Fibroblast of lung (primary cell): ENCODE measurements around the gene BCL11A. TPM values are rescaled to one million over a fixed set of nuclear protein-coding genes. Genes with fewer than 3 reads are reported as not detected.

ENCODE experiments used
- DNase-seq, 2 donors: peaks; one replicate each; pipeline versions ENCODE4 v3.0.0 to v3.0.0-alpha.2; 2010; ENCODE audit warnings: low read depth in 2 of 2
- H2AFZ ChIP-seq: 2 replicates; pipeline ENCODE4 v1.5.1; 2012; ENCODE audit warnings: low read length, control low read depth, inconsistent platforms
- H3K27ac ChIP-seq: 2 replicates; pipeline ENCODE4 v1.5.1; 2011; ENCODE audit warnings: low read length, control low read depth; ENCODE audit not compliant: insufficient read depth
- H3K27me3 ChIP-seq: 2 replicates; pipeline ENCODE4 v1.5.1; 2011; ENCODE audit warnings: mild to moderate bottlenecking, low read length; ENCODE audit not compliant: control insufficient read depth, insufficient read depth
- H3K36me3 ChIP-seq: 2 replicates; pipeline ENCODE4 v1.5.1; 2011; ENCODE audit warnings: low read length; ENCODE audit not compliant: control insufficient read depth, insufficient read depth
- H3K4me1 ChIP-seq: 2 replicates; pipeline ENCODE4 v1.5.1; 2011; ENCODE audit warnings: low read length; ENCODE audit not compliant: control insufficient read depth, insufficient read depth; ENCODE audit errors: extremely low read depth
- H3K4me2 ChIP-seq: 2 replicates; pipeline ENCODE4 v1.5.1; 2011; ENCODE audit warnings: low read length, control low read depth; ENCODE audit not compliant: insufficient read depth; ENCODE audit errors: extremely low read depth
- H3K4me3 ChIP-seq, 4 experiments: fragments of 200-600 bp in 1 of 4; sonication (generic) in 1 of 4; replicated peaks in 1 of 4; 2 replicates each; pipeline ENCODE4 v1.5.1; 2011 to 2016; ENCODE audit warnings: low read length in 4 of 4, low read depth in 3 of 4, mild to moderate bottlenecking in 3 of 4, control low read depth in 2 of 4, inconsistent platforms in 1 of 4, mixed read lengths in 1 of 4; ENCODE audit not compliant: insufficient read depth in 1 of 4; ENCODE audit errors: control extremely low read depth in 1 of 4
- H3K79me2 ChIP-seq: 2 replicates; pipeline ENCODE4 v1.5.1; 2012; ENCODE audit warnings: mild to moderate bottlenecking, low read length, inconsistent platforms; ENCODE audit not compliant: control insufficient read depth, insufficient read depth
- H3K9ac ChIP-seq: 2 replicates; pipeline ENCODE4 v1.5.1; 2011; ENCODE audit warnings: mild to moderate bottlenecking, low read length, control low read depth; ENCODE audit not compliant: insufficient read depth
- H3K9me3 ChIP-seq: 2 replicates; pipeline ENCODE4 v1.5.1; 2012; ENCODE audit warnings: low read depth, low read length; ENCODE audit not compliant: control insufficient read depth, insufficient read depth
- H4K20me1 ChIP-seq: 2 replicates; pipeline ENCODE4 v1.5.1; 2011; ENCODE audit warnings: low read length; ENCODE audit not compliant: control insufficient read depth, insufficient read depth; ENCODE audit errors: extremely low read depth
- CTCF ChIP-seq, 2 donors: IDR thresholded peaks in 1 of 2; conservative IDR thresholded peaks in 1 of 2; 1 replicate in 1 of 2; 2 replicates in 1 of 2; pipeline ENCODE4 v1.5.1; 2011 to 2012; ENCODE audit warnings: low read length in 2 of 2, control low read depth in 1 of 2, inconsistent platforms in 1 of 2, low read depth in 1 of 2, mild to moderate bottlenecking in 1 of 2
- EZH2 ChIP-seq: IDR thresholded peaks from 2 replicates; pipeline ENCODE4 v1.5.1; 2012; ENCODE audit warnings: low read length, control low read depth, mild to moderate bottlenecking; ENCODE audit errors: missing control alignments
- polyA plus RNA-seq, 2 donors: library from polyadenylated mRNA; depleted of rRNA in 1 of 2; stranded (reverse) in 1 of 2; unstranded in 1 of 2; fragments of >200 nt; gene quantifications; 2 replicates each; pipeline ENCODE4 v1.2.1, GENCODE V29; 2011 to 2012; ENCODE audit warnings: missing spikeins in 1 of 2
- total RNA-seq: library from RNA; depleted of rRNA; stranded (reverse); fragments of >200 nt; gene quantifications from 2 replicates; pipeline ENCODE4 v1.2.1, GENCODE V29; 2014

The BCL11A gene
- total and polyA plus RNA-seq, 2 donors (not counting 1 experiment from before 2014, with no cell fraction given) = 0.09 to 0.17 TPM

- Histone ChIP-seq H3K79me2 (no peaks in the 10 kb centered on the region), H3K9ac (no peak overlapping the region), H3K4me1 (no peaks in the 10 kb centered on the region), H3K27ac (no peak overlapping the region), H3K36me3 (no peaks in the 10 kb centered on the region), H3K4me2 (no peak overlapping the region), H3K9me3 (no peaks in the 10 kb centered on the region), H3K4me3 (no peak overlapping the region), H4K20me1 (no peaks in the 10 kb centered on the region), H3K27me3 (no peaks in the 10 kb centered on the region), H2AFZ (no peak overlapping the region)
- no peak for DNase-seq
- TF ChIP-seq CTCF (conservative IDR thresholded peaks at IDR 0.05 in 1 of 2, IDR thresholded peaks at IDR 0.05 in 1 of 2; ENCODE audit: low read depth in 1 of 2, low read length in 2 of 2) (no peak), EZH2 (no peak)
These were observed 28.6 kb downstream of the BCL11A start for GRCh38 chr2:60524874-60525273.

GRCh38 chr2:60523963-60524362, 29.5 kb downstream of the BCL11A start:
- H3K4me1 ChIP-seq = no peaks in the 10 kb centered on the region
- H3K4me3 ChIP-seq = no peak overlapping the region
- H3K27ac ChIP-seq = no peak overlapping the region
- no peaks in the 10 kb centered on the region for H3K79me2 ChIP-seq
- H3K27me3 ChIP-seq = no peaks in the 10 kb centered on the region
- no peak for TF ChIP-seq CTCF (conservative IDR thresholded peaks at IDR 0.05 in 1 of 2, IDR thresholded peaks at IDR 0.05 in 1 of 2; ENCODE audit: low read depth in 1 of 2, low read length in 2 of 2)
- TF ChIP-seq EZH2 = no peak
- no peak for DNase-seq
- H4K20me1 ChIP-seq = no peaks in the 10 kb centered on the region
- no peak overlapping the region for H3K9ac ChIP-seq
- no peak overlapping the region for H2AFZ ChIP-seq
- H3K9me3 ChIP-seq = no peaks in the 10 kb centered on the region
- H3K4me2 ChIP-seq = no peak overlapping the region
- no peaks in the 10 kb centered on the region for H3K36me3 ChIP-seq

- Histone ChIP-seq H2AFZ (no peak overlapping the region), H3K79me2 (no peaks in the 10 kb centered on the region), H3K36me3 (no peaks in the 10 kb centered on the region), H3K4me2 (no peak overlapping the region), H3K27me3 (no peaks in the 10 kb centered on the region), H3K9me3 (no peaks in the 10 kb centered on the region), H3K9ac (no peak overlapping the region), H3K27ac (no peak overlapping the region), H3K4me1 (no peaks in the 10 kb centered on the region), H4K20me1 (no peaks in the 10 kb centered on the region), H3K4me3 (no peak overlapping the region)
- TF ChIP-seq EZH2 (no peak), CTCF (conservative IDR thresholded peaks at IDR 0.05 in 1 of 2, IDR thresholded peaks at IDR 0.05 in 1 of 2; ENCODE audit: low read depth in 1 of 2, low read length in 2 of 2) (no peak)
- no peak for DNase-seq
These were observed 31.0 kb downstream of the BCL11A start for GRCh38 chr2:60522462-60522861.
